ENCODE results near the gene IPO5.
"Not testable (repeated sequence)": the region's sequence is repeated elsewhere in the genome, so short reads cannot be mapped to it uniquely, and the experiment has no call there.

The IPO5 gene

DNA sequence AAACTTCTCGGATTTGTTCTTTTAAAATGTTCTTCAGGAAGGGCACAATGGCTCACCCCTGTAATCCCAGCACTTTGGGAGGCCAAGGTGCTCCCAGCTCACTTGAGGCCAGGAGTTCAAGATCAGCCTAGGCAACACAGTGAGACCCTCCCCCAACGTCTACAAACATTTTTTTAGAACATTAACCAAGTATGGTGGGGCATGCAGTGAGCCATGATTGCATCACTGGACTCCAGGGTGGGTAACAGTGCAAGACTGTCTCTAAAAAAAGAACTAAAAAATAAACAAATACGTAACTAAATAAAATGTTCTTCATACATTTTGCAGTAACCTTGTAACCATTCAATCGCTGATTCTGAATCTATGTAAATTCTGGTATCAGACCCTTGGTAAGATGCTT lies 2.1 kb upstream of the IPO5 start:
- no peak for DNase-seq

DNA sequence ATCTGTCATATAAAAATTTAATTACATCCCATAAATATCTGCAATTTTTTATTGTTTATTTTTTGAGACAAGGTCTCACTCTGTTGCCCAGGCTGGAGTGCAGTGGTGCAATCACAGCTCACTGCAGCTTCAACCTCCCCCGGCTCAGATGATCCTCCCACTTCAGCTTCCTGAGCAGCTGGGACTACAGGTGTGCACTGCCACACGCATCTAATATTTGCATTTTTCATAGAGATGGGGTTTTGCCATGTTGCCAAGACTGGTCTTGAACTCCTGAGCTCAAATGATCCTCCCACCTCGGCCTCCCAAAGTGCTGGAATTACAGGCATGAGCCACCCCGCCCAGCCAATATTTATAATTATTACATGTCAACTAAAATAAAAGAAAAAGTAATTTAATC lies 644 bp upstream of the IPO5 start:
- DNase-seq = not testable (repeated sequence)

DNA sequence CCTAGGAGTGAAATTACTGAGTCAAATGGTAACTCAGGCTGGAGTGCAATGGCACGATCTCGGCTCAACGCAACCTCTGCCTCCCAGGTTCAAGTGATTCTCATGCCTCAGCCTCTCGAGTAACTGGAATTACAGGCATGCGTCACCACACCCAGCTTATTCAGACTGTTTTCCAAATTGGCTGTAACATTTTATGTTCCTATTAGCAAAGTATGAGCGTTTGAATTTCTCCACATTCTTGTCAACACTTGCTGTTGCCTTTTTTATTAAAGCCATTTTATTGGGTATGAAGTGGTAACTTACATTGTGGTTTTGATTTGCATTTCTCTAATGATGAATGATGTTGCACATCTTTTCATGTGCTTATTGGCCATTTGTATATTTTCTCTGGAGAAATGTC lies 7.9 kb downstream of the IPO5 start:
- DNase-seq = no peak

DNA sequence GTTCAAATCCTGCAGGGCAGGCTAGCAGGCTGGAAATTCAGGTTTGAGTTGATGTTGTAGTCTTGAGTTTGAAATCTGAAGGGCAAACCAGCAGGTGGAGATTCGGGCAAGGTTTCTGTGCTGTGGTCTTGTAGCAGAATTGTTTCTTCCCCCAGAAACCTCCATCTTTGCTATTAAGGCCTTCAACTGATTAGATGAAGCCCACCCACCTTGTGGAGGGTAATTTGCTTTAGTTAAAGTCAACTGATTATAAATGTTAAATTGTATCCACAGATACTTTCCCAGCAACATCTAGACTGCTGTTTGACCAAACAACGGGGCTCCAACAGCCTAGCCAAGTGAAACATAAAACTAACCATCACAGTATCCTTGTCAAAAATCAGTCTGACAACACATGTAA lies 9.4 kb downstream of the IPO5 start:
- DNase-seq = no peak

DNA sequence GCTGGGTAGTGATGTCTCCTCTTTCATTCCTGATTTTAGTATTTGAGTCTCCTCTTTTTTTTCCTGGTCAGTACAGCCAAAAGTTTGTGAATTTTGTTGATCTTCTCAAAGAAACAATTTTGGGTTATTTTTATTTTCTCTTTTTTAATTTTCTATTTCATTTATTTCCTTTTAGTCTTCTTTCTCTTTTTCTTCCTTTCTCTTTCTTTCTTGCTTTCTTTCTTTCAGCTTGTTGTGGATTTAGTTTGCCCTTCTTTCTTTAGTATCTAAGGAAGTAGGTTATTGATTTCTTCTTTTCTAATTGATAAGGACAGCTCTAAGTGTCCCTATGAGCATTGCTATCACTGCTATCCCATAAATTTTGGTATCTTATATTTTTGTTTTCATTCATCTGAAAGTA lies 13.8 kb downstream of the IPO5 start:
- no peak for DNase-seq

DNA sequence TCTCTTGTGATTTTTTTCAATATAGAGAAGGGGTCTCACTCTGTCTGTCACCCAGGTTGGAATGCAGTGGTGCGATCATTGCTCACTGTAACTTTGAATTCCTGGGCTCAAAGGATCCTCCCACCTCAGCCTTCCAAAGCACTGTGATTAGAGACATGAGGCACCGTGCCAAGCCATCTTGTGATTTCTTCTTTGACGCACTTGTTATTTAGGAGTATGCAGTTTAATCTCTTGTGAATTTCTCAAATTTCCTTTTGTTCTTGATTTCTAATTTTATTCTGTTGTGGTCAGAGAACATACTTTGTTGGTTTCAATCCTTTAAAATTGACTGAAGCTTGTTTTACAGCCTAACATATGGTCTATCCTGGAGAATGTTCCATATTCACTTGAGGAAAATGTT lies 14.5 kb downstream of the IPO5 start:
- DNase-seq = no peak

DNA sequence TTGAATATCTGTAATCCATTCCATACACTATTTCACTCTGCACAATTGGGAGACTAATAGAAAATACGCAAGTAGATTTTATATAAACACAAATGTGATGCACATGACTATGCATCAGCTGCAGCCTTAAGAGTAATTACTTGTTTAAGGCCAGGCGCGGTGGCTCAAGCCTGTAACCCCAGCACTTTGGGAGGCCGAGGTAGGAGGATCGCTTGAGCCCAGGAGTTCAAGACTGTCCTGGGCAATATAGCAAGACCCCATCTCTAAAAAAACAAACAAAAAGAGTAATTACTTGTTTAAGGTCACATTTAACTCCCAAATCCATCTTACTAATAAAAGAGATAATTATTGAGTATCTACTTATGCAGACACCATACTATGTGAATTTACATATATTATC lies 18.0 kb downstream of the IPO5 start:
- no peak for DNase-seq

DNA sequence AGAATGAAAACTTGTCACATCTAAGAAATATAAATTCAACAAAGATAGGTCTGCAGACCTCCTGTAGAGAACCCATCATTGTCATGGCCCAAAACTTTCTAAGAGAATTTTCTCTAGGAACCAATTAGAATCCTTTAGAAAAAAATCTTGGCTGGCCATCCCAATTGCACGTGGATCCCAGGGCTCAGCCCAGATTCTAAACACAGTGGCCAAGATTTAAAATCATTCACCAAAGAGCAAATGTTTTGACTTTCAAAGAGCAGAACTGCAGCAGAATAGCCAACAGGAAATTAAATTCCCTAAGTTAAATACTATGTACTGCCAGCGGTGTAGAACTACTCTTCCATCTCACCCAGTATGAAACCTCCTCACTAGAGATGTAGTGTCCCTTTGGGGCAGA lies 21.3 kb downstream of the IPO5 start:
- no peak for DNase-seq

DNA sequence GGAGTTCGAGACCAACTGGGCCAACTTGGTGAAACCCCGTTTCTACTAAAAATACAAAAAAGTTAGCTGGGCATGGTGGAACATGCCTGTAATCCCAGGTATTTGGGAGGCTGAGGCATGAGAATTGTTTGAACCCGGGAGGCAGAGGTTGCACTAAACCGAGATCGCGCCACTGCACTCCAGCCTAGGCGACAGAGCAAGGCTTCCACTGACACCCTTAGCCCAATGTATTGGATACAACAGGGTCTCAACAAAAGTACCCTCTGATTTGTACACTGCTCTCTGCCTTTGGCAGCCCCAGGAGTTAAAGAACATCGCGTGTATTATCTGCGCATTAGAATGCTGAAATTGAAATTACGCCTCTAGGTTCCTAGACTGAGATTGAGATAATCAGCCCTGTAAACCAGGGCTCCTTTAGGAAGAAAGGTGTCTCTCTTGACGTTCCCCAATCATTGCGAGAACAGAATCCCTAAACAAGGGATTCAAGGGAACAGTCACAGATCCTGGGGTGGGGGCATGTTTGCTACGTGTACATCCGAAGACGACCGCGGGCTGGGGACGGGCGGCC lies 21.9 kb downstream of the IPO5 start:
- no peak for DNase-seq

DNA sequence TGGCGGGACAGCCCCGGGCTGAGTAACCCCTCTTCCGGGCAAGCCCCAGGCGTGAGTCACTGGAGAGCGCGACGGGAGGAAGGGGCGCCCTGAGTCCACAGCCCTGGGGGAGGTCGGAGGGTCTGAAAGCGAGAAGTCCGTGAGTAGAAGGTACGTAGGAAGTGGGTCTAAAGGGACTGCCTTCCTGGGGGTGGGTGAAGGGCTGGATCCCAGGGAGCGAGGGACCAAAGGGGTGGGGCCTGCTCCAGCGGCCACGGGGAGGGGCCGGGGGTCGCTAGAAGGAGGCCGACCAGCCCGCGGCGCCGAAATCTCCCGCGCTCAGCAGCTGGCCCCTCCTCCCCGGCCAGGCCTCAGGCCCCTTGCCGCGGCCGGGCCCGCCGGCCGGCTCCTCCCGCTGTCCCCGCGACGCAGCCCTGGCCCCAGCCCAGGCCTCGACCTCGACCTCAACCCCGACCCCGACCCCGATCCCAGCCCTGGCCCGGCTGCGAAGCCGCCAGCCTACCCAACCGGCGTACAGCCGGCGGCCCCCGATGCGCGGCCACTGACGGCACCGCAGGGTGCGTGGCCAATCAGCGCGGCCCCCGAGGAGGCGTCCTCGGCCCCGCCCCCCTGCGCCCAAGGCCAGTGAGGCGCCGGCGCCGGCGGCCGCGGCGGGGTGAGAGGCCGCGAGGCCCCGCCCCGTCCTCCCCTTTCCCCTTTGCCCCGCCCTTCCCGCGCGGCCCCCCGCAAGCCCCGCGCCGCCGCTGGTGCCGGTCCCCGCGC lies 22.6 kb downstream of the IPO5 start:
- DNase-seq = peak; percentile 86

DNA sequence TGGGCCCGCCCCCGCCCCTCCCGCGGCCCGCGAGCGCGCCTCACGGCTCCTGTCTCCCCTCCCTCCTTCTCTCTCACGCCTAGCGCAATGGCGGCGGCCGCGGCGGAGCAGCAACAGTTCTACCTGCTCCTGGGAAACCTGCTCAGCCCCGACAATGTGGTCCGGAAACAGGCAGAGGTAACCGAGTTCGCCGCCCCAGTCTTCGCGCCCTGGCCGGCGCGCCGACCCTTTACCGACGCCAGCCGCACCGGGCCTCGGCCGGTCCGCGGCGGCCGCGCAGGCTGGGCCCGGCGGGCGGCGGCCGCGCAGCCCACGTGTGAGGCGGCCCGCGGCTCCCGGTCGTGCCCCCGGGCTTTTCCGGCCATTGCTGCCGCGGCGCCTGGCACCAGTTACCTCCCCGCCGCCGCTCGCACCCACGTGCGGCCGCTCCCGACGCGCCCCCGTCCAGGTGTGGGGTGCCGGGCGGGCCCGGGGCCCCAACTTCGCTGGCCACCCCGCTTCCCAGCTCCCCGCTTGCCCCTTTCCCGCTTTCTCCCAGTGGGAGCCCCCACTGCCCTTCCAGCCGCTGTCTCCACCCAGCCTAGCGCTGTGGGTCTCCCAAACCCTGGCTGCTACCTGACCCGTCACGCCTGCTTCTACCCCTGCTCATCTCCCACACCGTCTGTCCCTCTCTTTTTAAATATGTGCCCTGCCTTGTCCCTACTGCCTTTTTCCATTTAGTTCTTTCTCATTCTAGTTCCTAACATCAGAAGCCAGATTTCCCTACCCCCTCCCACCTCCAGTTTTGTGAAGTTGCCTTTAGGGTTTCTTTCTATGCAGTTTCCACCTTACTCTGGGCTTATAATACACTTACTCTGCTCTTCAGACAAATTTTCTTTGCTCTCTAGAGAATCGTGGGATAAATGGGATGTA lies 23.4 kb downstream of the IPO5 start:
- no peak for DNase-seq

DNA sequence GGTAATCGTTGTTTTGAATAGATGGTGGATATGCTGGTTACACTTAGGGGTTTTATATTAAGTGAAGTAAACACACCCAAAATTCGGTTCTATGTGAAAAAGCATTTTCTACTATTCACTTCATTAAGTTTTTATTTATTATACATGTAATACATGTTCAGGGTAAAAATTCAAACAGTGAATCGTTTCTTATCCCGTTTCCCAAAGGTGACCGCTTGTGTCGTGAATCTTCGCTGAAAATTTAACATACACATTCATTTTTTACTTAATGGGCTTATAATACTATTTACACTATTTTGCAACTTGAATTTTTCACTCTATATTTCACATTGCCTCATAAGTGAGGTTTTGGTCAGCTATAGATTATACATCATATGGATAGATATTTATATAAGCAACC lies 24.5 kb downstream of the IPO5 start:
- DNase-seq = no peak

DNA sequence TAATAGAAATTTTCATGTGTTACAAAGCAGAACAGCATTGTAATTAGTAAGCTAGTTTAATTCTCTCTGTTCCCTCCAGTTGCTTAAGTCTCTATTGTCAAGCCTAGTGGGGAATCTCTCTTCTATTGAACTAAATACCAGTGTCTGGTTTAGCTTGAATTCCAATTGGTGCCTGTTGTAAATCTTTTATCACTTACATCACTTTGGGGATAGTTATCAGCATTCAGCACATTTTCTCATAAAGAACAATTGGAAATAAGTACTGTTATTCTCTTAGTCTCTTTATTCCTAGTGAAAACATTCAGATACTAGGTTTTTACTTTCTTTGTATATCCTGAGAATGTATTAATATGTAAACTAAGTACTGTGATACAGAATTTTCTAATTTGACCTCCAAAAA lies 25.2 kb downstream of the IPO5 start:
- DNase-seq = no peak

DNA sequence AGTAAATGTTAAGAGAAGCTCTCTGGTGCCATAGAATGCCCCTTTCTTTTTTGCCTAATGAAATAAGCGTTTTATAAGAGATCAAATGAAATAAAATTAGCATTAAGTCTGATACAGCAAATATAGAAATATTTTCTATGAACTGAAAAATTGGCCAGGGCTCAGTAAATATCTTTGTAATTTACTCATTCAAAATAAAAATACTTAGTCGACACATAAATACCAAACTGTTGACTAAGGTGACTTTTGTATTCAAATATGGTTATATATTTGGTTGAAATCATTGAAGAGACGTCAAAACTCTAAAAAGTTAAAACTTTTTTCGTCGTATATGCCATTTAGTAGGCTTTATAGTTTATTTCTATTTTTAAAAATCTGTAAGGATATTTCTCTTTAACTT lies 25.6 kb downstream of the IPO5 start:
- DNase-seq = no peak

DNA sequence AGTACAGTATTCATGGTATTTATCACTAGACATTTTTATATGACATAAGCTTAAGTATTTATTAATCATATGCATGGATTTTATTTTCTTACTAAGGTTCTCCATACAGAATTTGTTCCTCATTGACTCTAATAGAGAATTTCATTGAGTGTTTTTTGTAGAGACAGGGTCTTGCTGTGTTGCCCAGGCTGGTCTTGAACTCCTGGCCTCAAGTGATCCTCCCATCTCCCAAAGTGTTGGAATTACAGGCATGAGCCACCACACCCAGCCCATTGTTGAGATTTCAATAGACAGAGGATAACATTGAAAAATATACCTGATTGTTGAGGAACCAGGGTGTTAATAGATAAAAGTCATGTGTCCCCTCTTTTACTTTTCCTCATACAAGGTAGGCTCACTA lies 26.1 kb downstream of the IPO5 start:
- no peak for DNase-seq

DNA sequence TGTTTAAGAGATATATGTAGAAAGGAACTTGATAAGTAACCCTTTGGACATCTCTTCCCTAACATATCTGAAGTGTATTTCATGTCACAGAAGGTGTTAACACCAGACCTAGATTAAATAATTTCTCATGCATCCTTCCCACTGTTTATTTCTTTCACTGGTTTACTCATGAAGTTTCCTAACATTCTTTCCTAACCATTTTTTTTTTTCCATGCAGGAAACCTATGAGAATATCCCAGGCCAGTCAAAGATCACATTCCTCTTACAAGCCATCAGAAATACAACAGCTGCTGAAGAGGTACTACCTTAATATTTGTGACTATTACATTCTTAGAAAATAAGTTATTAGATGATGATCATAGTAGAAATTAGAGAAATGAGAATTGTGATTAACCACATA lies 28.8 kb downstream of the IPO5 start:
- DNase-seq = no peak

DNA sequence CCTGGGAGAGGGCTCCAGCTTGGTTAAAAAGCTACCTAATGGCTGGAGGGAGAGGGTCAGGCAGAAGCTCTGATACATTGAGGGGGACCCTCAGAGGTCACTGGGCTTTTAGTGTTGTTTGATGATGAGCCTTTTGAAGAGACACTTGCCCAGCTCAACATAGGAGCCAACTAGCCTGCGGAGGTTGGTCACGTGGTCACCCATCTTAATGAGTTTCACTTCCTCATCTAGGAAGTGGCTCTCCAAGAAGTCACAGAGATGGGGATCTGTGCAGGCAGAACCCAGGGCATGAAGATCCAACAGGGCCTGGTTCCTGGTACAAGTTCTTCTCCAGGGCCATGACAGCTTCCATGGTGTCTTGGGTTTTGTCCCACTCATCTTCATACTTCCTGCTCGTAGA lies 33.4 kb downstream of the IPO5 start:
- DNase-seq = no peak

DNA sequence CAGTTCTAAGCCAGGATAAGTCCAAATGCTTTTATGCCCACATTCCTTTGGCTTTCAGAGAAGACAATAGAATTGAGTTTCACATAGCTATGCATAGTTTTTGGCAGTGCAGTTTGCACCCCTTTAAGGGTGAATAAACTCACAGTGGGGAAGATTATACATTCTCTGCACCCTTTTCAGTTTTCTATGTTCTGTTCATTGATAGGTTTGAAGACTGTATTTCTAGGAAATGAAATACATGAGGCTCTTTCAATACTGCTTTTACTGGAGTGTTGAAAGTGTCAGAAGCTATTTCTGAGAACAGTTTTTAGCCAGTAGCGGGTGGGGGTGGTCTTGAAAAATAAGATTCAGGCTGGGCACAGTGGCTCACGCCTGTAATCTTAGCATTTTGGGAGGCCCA lies 46.2 kb downstream of the IPO5 start:
- DNase-seq = no peak

DNA sequence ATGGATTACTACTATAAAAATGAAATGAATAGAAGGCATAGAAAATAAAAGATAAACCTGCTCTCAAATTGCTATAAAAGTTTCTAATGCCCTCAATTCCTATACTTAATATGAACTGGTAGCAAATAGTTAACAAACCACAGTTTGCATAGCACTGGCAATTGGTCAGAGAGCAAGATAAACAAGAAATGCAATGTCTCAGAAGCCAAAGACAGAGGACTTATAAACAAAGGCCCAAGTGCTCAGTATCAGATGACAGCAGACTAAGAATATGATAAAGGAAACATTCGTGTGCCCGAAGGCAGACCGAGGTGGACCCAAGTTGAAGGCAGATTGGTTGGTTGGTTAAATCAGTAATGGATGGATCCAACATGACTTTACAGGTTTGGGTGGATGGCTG lies 50.6 kb downstream of the IPO5 start:
- no peak for DNase-seq

DNA sequence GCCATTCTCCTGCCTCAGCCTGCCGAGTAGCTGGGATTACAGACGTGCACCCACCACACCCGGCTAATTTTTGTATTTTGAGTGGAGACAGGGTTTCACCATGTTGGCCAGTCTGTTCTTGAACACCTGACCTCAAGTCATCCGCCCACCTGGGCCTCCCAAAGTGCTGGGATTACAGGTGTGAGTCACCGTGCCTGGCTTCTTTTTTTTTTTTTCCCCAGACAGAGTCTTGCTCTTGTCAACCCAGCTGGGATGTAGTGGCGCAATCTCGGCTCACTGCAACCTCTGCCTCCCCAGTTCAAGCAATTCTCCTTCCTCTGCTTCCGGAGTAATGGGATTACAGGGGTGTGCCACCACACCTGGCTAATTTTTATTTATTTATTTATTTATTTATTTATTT lies 51.5 kb downstream of the IPO5 start:
- not testable (repeated sequence) for DNase-seq

DNA sequence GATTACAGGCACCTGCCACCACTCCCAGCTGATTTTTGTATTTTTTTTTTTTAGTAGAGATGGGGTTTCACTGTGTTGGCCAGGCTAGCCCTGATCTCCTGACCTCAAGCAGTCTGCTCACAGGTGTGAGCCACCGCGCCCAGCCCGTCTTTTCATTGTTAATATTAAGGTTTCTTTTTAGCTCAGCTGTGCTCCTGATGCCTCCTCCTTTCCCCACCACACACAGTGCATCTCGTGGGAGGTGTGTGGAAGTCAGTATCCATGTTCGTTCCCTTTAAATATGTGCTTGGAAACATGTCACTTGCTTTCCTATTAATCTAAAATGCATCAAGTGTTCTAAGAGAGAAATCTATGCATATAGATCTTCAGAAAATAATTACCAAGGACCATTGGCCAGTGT lies 53.5 kb downstream of the IPO5 start:
- no peak for DNase-seq

DNA sequence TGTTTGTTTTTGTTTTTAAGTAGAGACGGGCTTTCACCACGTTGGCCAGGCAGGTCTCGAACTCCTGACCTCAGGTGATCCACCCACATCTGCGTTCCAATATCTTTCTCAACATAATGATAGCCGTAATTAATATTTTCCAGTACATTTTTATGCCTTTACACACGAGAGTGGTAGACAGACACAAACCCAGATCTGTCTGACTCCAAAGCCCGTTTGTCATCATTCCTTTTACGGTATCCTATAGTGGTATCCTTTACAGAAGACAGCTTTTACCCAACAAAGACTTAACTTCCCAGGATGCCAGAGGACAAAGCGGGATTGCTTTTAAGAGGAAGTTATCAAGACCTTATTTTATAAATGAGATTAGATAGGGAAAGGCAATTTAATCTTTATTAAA lies 59.8 kb downstream of the IPO5 start:
- no peak for DNase-seq

DNA sequence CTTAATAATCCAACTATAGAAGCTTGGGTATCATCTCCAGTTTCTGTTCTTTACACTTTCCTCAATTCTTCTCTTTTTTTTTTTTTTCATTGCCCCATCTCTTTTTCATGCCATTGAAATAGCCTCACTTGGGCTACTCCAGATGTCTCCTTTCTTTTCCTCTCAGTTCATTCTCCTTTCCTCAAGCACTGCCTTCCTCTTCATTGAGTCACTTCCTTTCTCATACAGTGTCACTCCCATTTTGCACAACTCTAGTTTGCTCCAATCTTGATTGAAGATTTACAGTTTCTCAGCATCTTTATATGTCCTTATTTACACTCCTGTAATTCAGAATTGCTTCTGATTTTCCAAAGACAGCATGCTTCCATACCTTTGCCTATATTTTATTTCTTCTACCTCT lies 61.3 kb downstream of the IPO5 start:
- DNase-seq = no peak

DNA sequence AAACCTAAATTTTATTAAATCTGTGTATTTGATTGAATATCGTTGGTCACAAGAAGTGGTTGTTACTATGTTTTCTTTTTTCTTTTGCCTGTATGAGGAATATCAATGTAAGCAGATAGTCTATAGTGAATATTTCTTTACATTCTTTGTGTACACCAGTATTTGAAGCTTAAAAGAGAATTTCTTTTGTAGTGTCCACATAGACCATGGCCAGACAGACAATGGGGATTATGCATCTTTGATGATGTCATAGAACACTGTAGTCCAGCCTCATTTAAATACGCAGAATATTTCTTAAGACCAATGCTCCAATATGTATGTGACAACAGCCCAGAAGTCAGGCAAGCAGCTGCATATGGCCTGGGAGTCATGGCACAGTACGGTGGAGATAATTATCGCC lies 64.8 kb downstream of the IPO5 start:
- no peak for DNase-seq
